B cell (primary cell): Measurements from ENCODE around the gene FIG4. TPM values are rescaled to one million over a fixed set of nuclear protein-coding genes. Genes with fewer than 3 reads are reported as not detected.

Experiments
- ATAC-seq: fragments of 200-7000 bp; cut with Tn5 transposase; one replicate; pipeline ENCODE4 v1.10.0; 2021; ENCODE audit warnings: low read depth, mild to moderate bottlenecking, moderate number of reproducible peaks, moderate library complexity
- CTCF ChIA-PET: fragments of 350-600 bp; sonication (Branson Sonifier 250); formaldehyde crosslinking; loops from one replicate; lab custom pipeline; 2021; ENCODE audit warnings: antibody characterized with exemption, inconsistent platforms; lab: Charles Lee
- POLR2A ChIA-PET: fragments of 350-600 bp; sonication (Branson Sonifier 250); formaldehyde crosslinking; loops from one replicate; lab custom pipeline; 2021; ENCODE audit warnings: antibody characterized with exemption; lab: Charles Lee
- DNase-seq: peaks from one replicate; pipeline ENCODE4 v3.0.0; 2013
- H2AFZ ChIP-seq: 2 replicates; pipeline ENCODE4 v1.6.1; 2012; ENCODE audit warnings: mild to moderate bottlenecking, low read depth, low read length; ENCODE audit not compliant: insufficient read depth, poor library complexity, severe bottlenecking
- H3K27ac ChIP-seq, 2 donors: 1 replicate in 1 of 2; 2 replicates in 1 of 2; pipeline ENCODE4 v1.5.1; 2012 to 2013; ENCODE audit warnings: low read length in 2 of 2, mild to moderate bottlenecking in 2 of 2, moderate library complexity in 1 of 2
- H3K27me3 ChIP-seq, 4 experiments: fragments of 200-600 bp in 1 of 4; sonication (generic) in 1 of 4; replicated peaks in 1 of 4; 1 replicate in 2 of 4; 2 replicates in 2 of 4; pipeline versions ENCODE4 v1.6.1 to v1.7.0; 2013 to 2016; ENCODE audit warnings: low read length in 3 of 4, mild to moderate bottlenecking in 2 of 4, mixed read lengths in 1 of 4, moderate library complexity in 1 of 4; ENCODE audit not compliant: insufficient read depth in 4 of 4, control insufficient read depth in 3 of 4; ENCODE audit errors: control extremely low read depth in 1 of 4
- H3K36me3 ChIP-seq, 2 experiments: replicated peaks in 1 of 2; 1 replicate in 1 of 2; 2 replicates in 1 of 2; pipeline versions ENCODE4 v1.6.1 to v1.7.1; 2013; ENCODE audit warnings: low read length in 1 of 2; ENCODE audit not compliant: insufficient read depth in 2 of 2, control insufficient read depth in 1 of 2; ENCODE audit errors: control extremely low read depth in 1 of 2, extremely low read depth in 1 of 2
- H3K4me1 ChIP-seq, 2 donors: fragments of 200-600 bp in 1 of 2; sonication (generic) in 1 of 2; 1 replicate in 1 of 2; 2 replicates in 1 of 2; pipeline versions ENCODE4 v1.5.1 to v1.6.1; 2013 to 2017; ENCODE audit warnings: low read length in 2 of 2; ENCODE audit not compliant: control insufficient read depth in 2 of 2, insufficient read depth in 2 of 2
- H3K4me2 ChIP-seq: replicated peaks from 2 replicates; pipeline ENCODE3; 2012; ENCODE audit warnings: mild to moderate bottlenecking, low read depth, low read length; ENCODE audit not compliant: poor library complexity, severe bottlenecking
- H3K4me3 ChIP-seq, 5 experiments: fragments of 200-600 bp in 1 of 5; sonication (generic) in 1 of 5; 1 replicate in 3 of 5; 2 replicates in 2 of 5; pipeline versions ENCODE4 v1.5.1 to v1.7.0; 2011 to 2016; ENCODE audit warnings: low read length in 4 of 5, mild to moderate bottlenecking in 4 of 5, low read depth in 2 of 5, control low read depth in 1 of 5, moderate library complexity in 1 of 5; ENCODE audit not compliant: insufficient read depth in 1 of 5; ENCODE audit errors: control extremely low read depth in 1 of 5, extremely low read depth in 1 of 5
- H3K79me2 ChIP-seq: fragments of 200-600 bp; sonication (generic); one replicate; pipeline ENCODE4 v1.6.0; 2016; ENCODE audit warnings: low read length; ENCODE audit not compliant: control insufficient read depth, insufficient read depth
- H3K9ac ChIP-seq: fragments of 200-600 bp; sonication (generic); 2 replicates; pipeline ENCODE4 v1.6.1; 2017; ENCODE audit warnings: mild to moderate bottlenecking, low read length, moderate library complexity
- H3K9me3 ChIP-seq, 3 donors: one replicate each; pipeline versions ENCODE4 v1.6.1 to v1.7.1; 2013; ENCODE audit warnings: low read length in 2 of 3; ENCODE audit not compliant: control insufficient read depth in 2 of 3, insufficient read depth in 1 of 3; ENCODE audit errors: control extremely low read depth in 1 of 3
- H4K20me1 ChIP-seq: 2 replicates; pipeline ENCODE4 v1.6.0; 2012; ENCODE audit warnings: mild to moderate bottlenecking, low read length; ENCODE audit not compliant: insufficient read depth, control insufficient read depth, poor library complexity, severe bottlenecking
- H3K27ac Mint-ChIP-seq: one replicate; pipeline ENCODE4 v1.8.0; 2021; ENCODE audit warnings: mixed read lengths
- H3K27me3 Mint-ChIP-seq: one replicate; pipeline ENCODE4 v1.8.0; 2021; ENCODE audit warnings: mixed read lengths
- H3K4me1 Mint-ChIP-seq: one replicate; pipeline ENCODE4 v1.8.0; 2021; ENCODE audit warnings: mixed read lengths
- H3K4me3 Mint-ChIP-seq: one replicate; pipeline ENCODE4 v1.8.0; 2021; ENCODE audit warnings: mixed read lengths
- H3K9me3 Mint-ChIP-seq: one replicate; pipeline ENCODE4 v1.8.0; 2022; ENCODE audit warnings: mixed read lengths; ENCODE audit not compliant: insufficient read depth
- EZH2 ChIP-seq: IDR thresholded peaks from 2 replicates; pipeline ENCODE4 v1.6.1; 2012; ENCODE audit warnings: borderline replicate concordance, low read depth, mild to moderate bottlenecking, moderate library complexity, low read length; ENCODE audit not compliant: insufficient read depth, poor library complexity, severe bottlenecking
- WGBS: methylation state at CpG from one replicate; pipeline ENCODE4 v1.1.5; 2013; ENCODE audit warnings: missing lambda C conversion rate; ENCODE audit not compliant: insufficient coverage; 5-methylcytosine and 5-hydroxymethylcytosine counted together
- intact Hi-C: fragments of 100-400 bp; cut with micrococcal nuclease; formaldehyde crosslinking; loops from one replicate; pipeline ENCODE4 v1.10.0; 2022
- polyA plus RNA-seq: library from polyadenylated mRNA; depleted of rRNA; stranded (reverse); fragments of >200 nt; gene quantifications from 2 replicates; pipeline ENCODE4 v1.2.3, GENCODE V29; 2012
- total RNA-seq, 2 donors: library from RNA; stranded (reverse); fragments of 120-200 nt in 1 of 2; gene quantifications; 1 replicate in 1 of 2; 2 replicates in 1 of 2; pipeline versions ENCODE4 v1.2.3 to v1.2.4, GENCODE V29; 2013 to 2022
- TF ChIP-seq, protein P1 (sequence below): fragments of 200-600 bp; IDR thresholded peaks from one replicate; pipeline ENCODE4 v1.8.0; 2022; ENCODE audit warnings: antibody characterized with exemption, mild to moderate bottlenecking

The FIG4 gene
- total and polyA plus RNA-seq, 2 donors (not counting 1 experiment from before 2014, with no cell fraction given): 28.2 to 31.5 TPM

DNA sequence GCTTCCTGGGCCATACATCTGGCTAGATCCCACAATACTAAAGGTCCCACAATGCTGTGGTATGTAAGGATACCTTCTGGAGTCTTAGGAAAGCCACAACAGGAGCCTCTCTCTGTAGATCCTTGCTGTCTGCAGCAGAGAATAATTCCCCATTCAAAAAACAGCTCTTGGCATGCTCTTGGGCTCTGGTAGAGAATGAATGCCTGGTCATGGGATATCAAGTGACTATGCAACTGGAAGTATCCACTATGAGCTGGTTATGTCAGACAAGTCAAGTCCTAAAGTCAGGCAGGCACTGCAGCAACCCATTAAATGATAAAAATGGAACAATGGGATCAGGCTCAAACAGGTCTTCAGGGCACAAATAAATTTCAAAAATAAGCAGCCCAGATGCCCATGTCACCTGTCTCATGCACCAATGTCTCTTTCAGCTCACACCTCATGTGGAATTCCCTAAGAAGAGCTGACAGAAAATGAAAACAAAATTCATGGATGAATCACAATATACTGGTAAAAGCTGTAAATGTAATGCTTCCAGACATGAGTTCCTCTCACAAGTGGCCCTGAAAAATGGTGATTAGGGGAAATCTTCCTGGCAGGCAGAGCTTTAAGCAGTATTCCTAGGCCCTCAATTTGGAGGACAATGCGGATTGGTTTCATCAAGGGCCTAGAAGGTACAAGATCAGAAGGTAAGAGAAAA lies 4.4 kb upstream of the FIG4 start:
- Mint-ChIP-seq H3K27me3 (no peaks in the 10 kb centered on the region), H3K9me3 (no peaks in the 10 kb centered on the region), H3K4me1 (peaks cover 16% of the 10 kb centered on the region), H3K27ac (no peak overlapping the region), H3K4me3 (no peak overlapping the region)
- Histone ChIP-seq H3K4me3 (no peak overlapping the region), H3K36me3 (no peaks in the 10 kb centered on the region), H4K20me1 (no peaks in the 10 kb centered on the region), H3K4me2 (no peak overlapping the region), H3K4me1 (peaks cover 5 to 10% of the 10 kb centered on the region in 2 donors), H3K9me3 (no peaks in the 10 kb centered on the region), H3K27ac (no peak overlapping the region), H3K27me3 (no peaks in the 10 kb centered on the region), H2AFZ (no peak overlapping the region), H3K9ac (no peak overlapping the region), H3K79me2 (peaks cover 26% of the 10 kb centered on the region)
- TF ChIP-seq EZH2: no peak
- TF ChIP-seq, protein P1, sequence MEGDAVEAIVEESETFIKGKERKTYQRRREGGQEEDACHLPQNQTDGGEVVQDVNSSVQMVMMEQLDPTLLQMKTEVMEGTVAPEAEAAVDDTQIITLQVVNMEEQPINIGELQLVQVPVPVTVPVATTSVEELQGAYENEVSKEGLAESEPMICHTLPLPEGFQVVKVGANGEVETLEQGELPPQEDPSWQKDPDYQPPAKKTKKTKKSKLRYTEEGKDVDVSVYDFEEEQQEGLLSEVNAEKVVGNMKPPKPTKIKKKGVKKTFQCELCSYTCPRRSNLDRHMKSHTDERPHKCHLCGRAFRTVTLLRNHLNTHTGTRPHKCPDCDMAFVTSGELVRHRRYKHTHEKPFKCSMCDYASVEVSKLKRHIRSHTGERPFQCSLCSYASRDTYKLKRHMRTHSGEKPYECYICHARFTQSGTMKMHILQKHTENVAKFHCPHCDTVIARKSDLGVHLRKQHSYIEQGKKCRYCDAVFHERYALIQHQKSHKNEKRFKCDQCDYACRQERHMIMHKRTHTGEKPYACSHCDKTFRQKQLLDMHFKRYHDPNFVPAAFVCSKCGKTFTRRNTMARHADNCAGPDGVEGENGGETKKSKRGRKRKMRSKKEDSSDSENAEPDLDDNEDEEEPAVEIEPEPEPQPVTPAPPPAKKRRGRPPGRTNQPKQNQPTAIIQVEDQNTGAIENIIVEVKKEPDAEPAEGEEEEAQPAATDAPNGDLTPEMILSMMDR: no peak
- POLR2A ChIA-PET: no interaction called here
- DNase-seq: no peak
- intact Hi-C loops: no loop called here
- no peak for ATAC-seq
- 100% methylated on average over 1 of the region's 1 CpG for WGBS
- CTCF ChIA-PET: interaction anchor here (2.1 kb wide), 1 partner anchor 353 kb away, joined by 6 read pairs; no protein-coding TSS in a partner anchor

DNA sequence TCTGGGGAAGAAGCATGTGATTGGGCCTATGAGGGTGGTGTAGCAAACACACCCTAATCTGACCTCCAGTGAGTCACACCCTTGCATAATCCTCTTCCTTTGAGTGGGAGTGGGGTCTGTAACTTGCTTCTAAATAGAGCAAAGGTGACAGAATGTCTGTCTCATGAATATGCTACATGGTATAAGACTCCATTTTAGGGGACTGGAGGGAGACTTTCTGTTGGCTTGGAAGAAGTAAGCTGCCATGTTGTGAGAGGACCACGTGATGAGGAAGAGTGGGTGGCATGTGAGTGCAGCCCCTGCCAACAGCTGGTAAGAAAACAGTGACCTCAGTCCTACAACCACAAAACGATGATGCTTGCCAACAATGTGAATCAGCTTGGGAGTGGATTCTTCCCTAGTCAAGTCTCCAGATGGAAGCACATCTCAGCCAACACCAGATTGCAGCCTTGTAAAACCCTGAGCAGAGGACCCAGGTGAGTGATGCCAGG lies 3.8 kb upstream of the FIG4 start:
- DNase-seq (no peak), ATAC-seq (no peak)
- TF ChIP-seq, protein P1: no peak
- TF ChIP-seq EZH2: no peak
- Histone ChIP-seq H3K9ac (no peak overlapping the region), H3K4me2 (no peak overlapping the region), H3K79me2 (peaks cover 26% of the 10 kb centered on the region), H2AFZ (no peak overlapping the region), H4K20me1 (no peaks in the 10 kb centered on the region), H3K36me3 (no peaks in the 10 kb centered on the region), H3K27ac (no peak overlapping the region), H3K4me3 (no peak overlapping the region), H3K9me3 (no peaks in the 10 kb centered on the region), H3K4me1 (peaks cover 11 to 14% of the 10 kb centered on the region in 2 donors), H3K27me3 (no peaks in the 10 kb centered on the region)
- intact Hi-C loops: no loop called here
- POLR2A ChIA-PET: no interaction called here
- H3K27ac Mint-ChIP-seq: no peak overlapping the region
- H3K4me3 Mint-ChIP-seq: no peak overlapping the region
- WGBS: 75% methylated on average over 1 of the region's 2 CpGs
- peaks cover 19% of the 10 kb centered on the region for H3K4me1 Mint-ChIP-seq
- CTCF ChIA-PET: interaction anchor here (1.2 to 2.4 kb wide), 3 partner anchors 17 to 352 kb away, joined by 3 to 9 read pairs (median 6); no protein-coding TSS in a partner anchor
- H3K9me3 Mint-ChIP-seq: no peaks in the 10 kb centered on the region
- H3K27me3 Mint-ChIP-seq: no peaks in the 10 kb centered on the region
